ENCODE measurements around the gene POLR3F. TPM values are rescaled to one million over a fixed set of nuclear protein-coding genes. Genes with fewer than 3 reads are reported as not detected.
"Not testable (repeated sequence)": the region's sequence is repeated elsewhere in the genome, so short reads cannot be mapped to it uniquely, and the experiment has no call there.

The POLR3F gene
- polyA plus RNA-seq, 6 donors from 2014 or later, result 6.1 to 15.2 (median 8.5) TPM

- peak overlapping the region in 1 of 6 donors; percentile 69 for H3K27ac Mint-ChIP-seq
- peaks cover 12 to 26% of the 10 kb centered on the region in 2 donors for H3K36me3 Mint-ChIP-seq
- no peak overlapping the region for H3K4me3 Mint-ChIP-seq
- ATAC-seq (ENCODE audit: low read depth in 2 of 2), result no peak
- DNase-seq, result no peak
- H3K9me3 Mint-ChIP-seq, result no peaks in the 10 kb centered on the region
- H3K27me3 Mint-ChIP-seq, result no peaks in the 10 kb centered on the region
- H3K4me1 Mint-ChIP-seq, result peaks cover 11 to 18% (median 14%) of the 10 kb centered on the region in 3 donors
These were observed 46.9 kb downstream of the POLR3F start for GRCh38 chr20:18514127-18514526.

DNA sequence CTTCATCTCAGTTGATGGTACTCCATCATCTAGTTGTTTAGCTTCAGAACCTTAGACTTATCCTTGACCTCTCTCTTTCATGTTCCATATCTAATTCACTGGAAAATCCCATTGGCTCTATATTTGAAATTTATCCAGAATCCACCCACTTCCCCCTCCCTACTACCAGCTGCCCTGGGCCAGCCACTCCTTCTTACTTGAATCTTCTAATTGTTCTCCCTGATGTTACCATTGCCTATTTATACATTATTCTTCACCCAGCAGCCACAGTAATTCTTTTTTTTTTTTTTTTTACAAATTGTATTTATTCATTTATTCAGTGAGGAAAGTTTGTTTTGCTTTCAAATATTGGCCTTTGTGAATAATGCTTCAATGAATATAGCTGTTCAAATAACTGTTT is 48.8 kb downstream of the POLR3F start:
- Mint-ChIP-seq H3K9me3 (no peaks in the 10 kb centered on the region), H3K36me3 (peaks cover 6 to 16% of the 10 kb centered on the region in 2 donors), H3K27me3 (no peaks in the 10 kb centered on the region), H3K4me1 (peaks cover 3 to 12% (median 11%) of the 10 kb centered on the region in 3 donors), H3K27ac (peak overlapping the region in 1 of 6 donors; percentile 67), H3K4me3 (no peak overlapping the region)
- DNase-seq (no peak), ATAC-seq (ENCODE audit: low read depth in 2 of 2) (no peak)

GRCh38 chr20:18522066-18522465 is 54.9 kb downstream of the POLR3F start:
- not testable (repeated sequence) for ATAC-seq (ENCODE audit: low read depth in 2 of 2); H3K27ac Mint-ChIP-seq
- peaks cover 8 to 20% of the 10 kb centered on the region in 2 donors for H3K36me3 Mint-ChIP-seq

DNA sequence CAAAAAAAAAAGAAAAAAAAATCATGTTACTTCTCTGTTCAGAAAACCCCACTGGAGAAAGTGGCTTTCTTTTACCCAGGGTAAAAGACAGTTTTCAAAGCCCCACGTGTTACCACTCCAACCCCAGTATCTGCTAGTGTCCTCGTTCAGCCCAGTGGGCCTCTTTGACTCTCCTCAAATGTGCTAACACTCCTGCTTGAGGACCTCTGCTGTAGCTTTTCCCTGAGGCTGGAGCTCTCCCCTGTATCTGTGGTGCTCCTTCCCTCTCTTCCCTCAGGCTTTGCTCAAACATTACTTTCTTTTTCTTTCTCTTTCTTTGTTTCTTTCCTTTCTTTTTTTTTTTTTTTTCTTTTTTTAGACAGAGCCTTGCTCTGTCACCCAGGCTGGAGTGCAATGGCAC is 55.9 kb downstream of the POLR3F start:
- Mint-ChIP-seq H3K9me3 (no peaks in the 10 kb centered on the region), H3K27ac (peak overlapping the region in 1 of 6 donors; percentile 35), H3K4me3 (no peak overlapping the region), H3K27me3 (no peaks in the 10 kb centered on the region), H3K36me3 (peaks cover 8 to 28% of the 10 kb centered on the region in 2 donors), H3K4me1 (no peaks in the 10 kb centered on the region)
- DNase-seq (no peak), ATAC-seq (ENCODE audit: low read depth in 2 of 2) (no peak)

More at GRCh38 chr20:18522066-18522465, 54.9 kb downstream of the POLR3F start:
- not testable (repeated sequence) for DNase-seq, H3K27me3 Mint-ChIP-seq, H3K4me1 Mint-ChIP-seq, H3K9me3 Mint-ChIP-seq, H3K4me3 Mint-ChIP-seq

DNA sequence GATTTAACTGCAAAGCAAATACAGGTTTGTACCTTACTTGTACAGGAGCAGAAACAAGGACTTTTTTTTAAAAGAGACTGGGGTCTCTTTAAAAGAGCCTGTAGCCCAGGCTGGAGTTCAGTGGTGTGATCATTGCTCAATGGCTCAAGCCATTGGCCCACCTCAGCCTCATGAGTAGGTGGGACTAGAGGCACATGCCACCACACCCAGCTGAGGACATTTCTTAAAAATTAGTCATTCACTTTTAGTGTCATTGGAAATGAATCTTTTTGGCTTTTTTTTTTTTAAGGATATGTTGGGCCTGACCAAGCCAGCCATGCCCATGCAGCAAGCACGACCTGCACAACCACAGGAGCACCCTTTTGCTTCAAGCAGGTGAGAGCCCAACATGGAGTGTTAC is 57.5 kb downstream of the POLR3F start:
- no peaks in the 10 kb centered on the region for H3K27me3 Mint-ChIP-seq
- no peak overlapping the region for H3K4me3 Mint-ChIP-seq
- no peaks in the 10 kb centered on the region for H3K4me1 Mint-ChIP-seq
- H3K27ac Mint-ChIP-seq, result no peak overlapping the region
- no peaks in the 10 kb centered on the region for H3K9me3 Mint-ChIP-seq
- DNase-seq, result no peak
- H3K36me3 Mint-ChIP-seq, result peaks cover 17 to 43% of the 10 kb centered on the region in 2 donors
- ATAC-seq (ENCODE audit: low read depth in 2 of 2), result no peak

GRCh38 chr20:18526761-18527160 is 59.6 kb downstream of the POLR3F start:
- peaks cover 25 to 52% of the 10 kb centered on the region in 2 donors for H3K36me3 Mint-ChIP-seq

GRCh38 chr20:18527339-18527738 is 60.1 kb downstream of the POLR3F start:
- no peaks in the 10 kb centered on the region for H3K4me1 Mint-ChIP-seq
- H3K27ac Mint-ChIP-seq, result peak overlapping the region in 2 of 6 donors; percentile 21 to 84
- no peaks in the 10 kb centered on the region for H3K27me3 Mint-ChIP-seq
- DNase-seq, result no peak
- peaks cover 29 to 52% of the 10 kb centered on the region in 2 donors for H3K36me3 Mint-ChIP-seq
- no peak for ATAC-seq (ENCODE audit: low read depth in 2 of 2)
- H3K9me3 Mint-ChIP-seq, result no peaks in the 10 kb centered on the region
- H3K4me3 Mint-ChIP-seq, result no peak overlapping the region

More at GRCh38 chr20:18526761-18527160, 59.6 kb downstream of the POLR3F start:
- H3K4me1 Mint-ChIP-seq; ATAC-seq (ENCODE audit: low read depth in 2 of 2); H3K4me3 Mint-ChIP-seq; DNase-seq; H3K9me3 Mint-ChIP-seq; H3K27ac Mint-ChIP-seq; H3K27me3 Mint-ChIP-seq: not testable (repeated sequence)

DNA sequence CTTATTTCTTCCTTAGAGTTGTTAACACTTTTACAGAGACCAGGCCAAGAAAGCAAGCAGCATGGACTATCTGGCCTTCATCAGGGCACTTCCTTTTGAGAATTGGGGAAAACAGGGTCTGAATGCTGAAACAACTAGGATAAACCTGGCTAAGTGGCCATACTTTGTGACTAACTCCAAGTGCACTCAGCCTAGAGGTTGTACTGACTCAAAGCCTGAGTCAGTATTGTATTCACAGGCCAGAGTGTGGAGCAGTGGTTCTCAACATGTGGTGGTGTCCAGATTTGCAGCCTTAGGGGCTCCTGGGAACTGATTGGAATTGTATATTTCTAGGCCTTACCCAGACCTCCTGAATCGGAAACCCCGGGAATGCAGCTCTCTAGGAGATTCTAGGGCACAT is 60.6 kb downstream of the POLR3F start:
- no peak for ATAC-seq (ENCODE audit: low read depth in 2 of 2)
- Mint-ChIP-seq H3K27me3 (no peaks in the 10 kb centered on the region), H3K36me3 (peaks cover 34 to 52% of the 10 kb centered on the region in 2 donors), H3K4me1 (no peaks in the 10 kb centered on the region), H3K9me3 (no peaks in the 10 kb centered on the region), H3K27ac (peak overlapping the region in 1 of 6 donors; percentile 21), H3K4me3 (no peak overlapping the region)
- no peak for DNase-seq

DNA sequence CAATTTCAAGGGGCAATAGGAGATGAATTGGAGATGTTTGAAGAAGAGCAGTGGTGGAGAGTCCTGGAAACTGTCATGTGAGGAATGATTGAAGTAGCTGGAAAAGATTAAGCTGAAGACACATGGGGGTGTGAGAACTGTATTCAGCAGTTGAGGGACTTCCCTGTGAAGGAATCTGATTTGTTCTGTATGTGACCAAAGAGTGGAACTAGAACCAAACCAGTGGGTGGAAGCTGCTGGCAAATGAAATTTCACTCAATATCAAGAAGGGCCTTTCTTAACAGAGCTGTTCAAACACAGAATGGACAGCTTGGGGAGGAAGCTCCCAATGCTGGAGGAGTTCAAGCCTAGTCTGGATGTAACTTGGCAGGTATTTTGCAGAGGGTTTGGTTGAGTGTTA is 61.9 kb downstream of the POLR3F start:
- no peak for ATAC-seq (ENCODE audit: low read depth in 2 of 2)
- Mint-ChIP-seq H3K9me3 (no peaks in the 10 kb centered on the region), H3K4me1 (no peaks in the 10 kb centered on the region), H3K27me3 (no peaks in the 10 kb centered on the region), H3K36me3 (peaks cover 34 to 50% of the 10 kb centered on the region in 2 donors), H3K4me3 (no peak overlapping the region), H3K27ac (no peak overlapping the region)
- DNase-seq, result no peak

DNA sequence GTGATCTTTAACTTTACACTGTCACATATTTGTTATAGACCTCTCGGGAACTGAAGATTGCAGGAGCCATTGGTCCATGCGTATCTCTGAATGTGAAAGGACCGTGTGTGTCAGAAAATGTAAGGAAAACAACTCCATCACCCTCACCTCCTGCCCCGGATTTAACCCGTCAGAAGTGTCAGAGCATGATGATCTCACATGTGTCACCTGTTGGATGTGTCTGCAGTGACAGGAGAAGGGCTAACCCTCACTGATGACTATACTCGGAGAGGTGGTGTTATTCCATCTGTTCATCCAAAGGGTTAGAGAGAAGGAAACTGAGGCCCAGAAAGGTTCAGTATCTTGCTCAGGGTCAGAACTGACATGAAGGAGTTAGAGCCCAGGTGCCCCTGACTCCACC is 65.4 kb downstream of the POLR3F start:
- no peaks in the 10 kb centered on the region for H3K27me3 Mint-ChIP-seq
- H3K36me3 Mint-ChIP-seq, result peaks cover 36 to 40% of the 10 kb centered on the region in 2 donors
- H3K9me3 Mint-ChIP-seq, result peaks cover 0 to 2% (median 0%) of the 10 kb centered on the region in 7 donors

GRCh38 chr20:18533491-18533890 is 66.3 kb downstream of the POLR3F start:
- Mint-ChIP-seq H3K36me3 (peaks cover 30 to 42% of the 10 kb centered on the region in 2 donors), H3K9me3 (peaks cover 0 to 2% (median 0%) of the 10 kb centered on the region in 7 donors), H3K27me3 (no peaks in the 10 kb centered on the region), H3K4me3 (no peak overlapping the region), H3K27ac (peak overlapping the region in 2 of 6 donors; percentile 53 to 57), H3K4me1 (no peaks in the 10 kb centered on the region)
- DNase-seq, result no peak
- ATAC-seq (ENCODE audit: low read depth in 2 of 2), result no peak

More for the DNA sequence above, 65.4 kb downstream of the POLR3F start:
- Mint-ChIP-seq H3K4me1 (no peaks in the 10 kb centered on the region), H3K4me3 (no peak overlapping the region), H3K27ac (no peak overlapping the region)
- DNase-seq (no peak), ATAC-seq (ENCODE audit: low read depth in 2 of 2) (no peak)

DNA sequence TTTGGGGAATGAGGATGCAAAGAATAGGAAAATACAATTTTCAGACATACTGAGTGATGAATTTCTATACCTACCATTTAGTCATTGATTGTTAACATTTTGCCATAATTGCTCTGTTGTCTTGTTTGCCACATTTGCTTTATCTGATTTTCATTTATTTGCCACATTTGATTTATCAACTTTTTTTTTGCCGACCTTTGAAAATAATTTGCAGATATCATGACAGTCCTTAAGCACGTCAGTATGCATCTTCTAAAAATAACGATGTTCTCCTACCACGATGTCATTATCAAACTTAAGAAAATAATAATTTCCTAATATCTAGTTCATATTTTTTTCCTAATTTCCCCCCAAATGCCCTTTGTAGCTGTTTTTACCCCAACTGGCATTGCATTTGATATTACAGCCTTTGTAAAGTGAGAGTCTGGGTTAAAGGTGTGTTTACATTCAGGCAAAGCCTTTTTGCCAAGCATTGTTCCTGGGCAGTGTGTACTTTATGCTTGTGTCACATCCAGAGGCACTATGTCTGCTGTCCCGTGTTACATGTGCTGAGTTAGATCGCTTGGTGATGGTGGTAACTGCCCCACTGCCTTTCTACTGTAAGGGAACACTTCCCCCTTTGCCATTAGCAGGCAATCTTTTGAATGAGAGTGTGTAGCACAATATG is 66.9 kb downstream of the POLR3F start:
- Mint-ChIP-seq H3K4me1 (no peaks in the 10 kb centered on the region), H3K36me3 (peaks cover 24 to 38% of the 10 kb centered on the region in 2 donors), H3K4me3 (no peak overlapping the region), H3K27ac (no peak overlapping the region), H3K27me3 (no peaks in the 10 kb centered on the region), H3K9me3 (peaks cover 0 to 2% (median 0%) of the 10 kb centered on the region in 7 donors)
- ATAC-seq (ENCODE audit: low read depth in 2 of 2) (no peak), DNase-seq (no peak)

All from naive B cell (primary cell).